ENCODE data around the gene ERICH2. TPM values are rescaled to one million over a fixed set of nuclear protein-coding genes. Genes with fewer than 3 reads are reported as not detected.

The ERICH2 gene
- total RNA-seq, 1 donor, result not detected

DNA sequence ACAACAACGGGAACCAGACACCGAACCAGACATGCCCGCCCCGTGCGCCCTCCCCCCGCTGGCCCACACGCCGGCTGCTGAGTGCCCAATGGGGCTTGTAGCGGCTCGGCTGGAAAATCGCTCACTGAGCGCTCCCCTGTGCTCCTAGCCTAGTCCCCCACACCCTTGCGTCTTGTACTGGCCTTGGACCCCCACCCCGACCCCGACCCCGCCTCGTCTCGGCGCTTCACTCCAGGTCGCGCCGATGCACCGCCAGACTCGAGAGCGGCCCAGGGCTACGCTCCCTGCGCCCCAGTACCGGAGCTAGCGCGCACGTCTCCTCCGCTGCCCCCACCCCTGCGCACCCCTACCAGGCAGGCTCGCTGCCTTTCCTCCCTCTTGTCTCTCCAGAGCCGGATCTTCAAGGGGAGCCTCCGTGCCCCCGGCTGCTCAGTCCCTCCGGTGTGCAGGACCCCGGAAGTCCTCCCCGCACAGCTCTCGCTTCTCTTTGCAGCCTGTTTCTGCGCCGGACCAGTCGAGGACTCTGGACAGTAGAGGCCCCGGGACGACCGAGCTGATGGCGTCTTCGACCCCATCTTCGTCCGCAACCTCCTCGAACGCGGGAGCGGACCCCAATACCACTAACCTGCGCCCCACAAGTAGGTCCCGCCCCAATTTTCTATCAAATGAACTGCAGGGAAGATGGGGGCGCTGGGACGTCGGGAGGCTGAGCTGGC, 48.0 kb downstream of the ERICH2 start:
- Histone ChIP-seq H3K9me3 (ENCODE audit: low read depth, low read length) (no peaks in the 10 kb centered on the region), H3K4me2 (ENCODE audit: insufficient read depth, low read length) (no peak overlapping the region), H3K27ac (ENCODE audit: low read depth, low read length) (no peak overlapping the region), H3K27me3 (ENCODE audit: insufficient read depth, low read length) (peaks cover 99% of the 10 kb centered on the region), H3K79me2 (ENCODE audit: insufficient read depth, low read length) (no peaks in the 10 kb centered on the region), H3K4me3 (ENCODE audit: insufficient read depth, low read length) (no peak overlapping the region), H2AFZ (ENCODE audit: low read length) (no peak overlapping the region), H4K20me1 (ENCODE audit: insufficient read depth, low read length) (no peaks in the 10 kb centered on the region), H3K4me1 (ENCODE audit: insufficient read depth, low read length) (no peaks in the 10 kb centered on the region), H3K36me3 (ENCODE audit: insufficient read depth, low read length) (no peaks in the 10 kb centered on the region)
- DNase-seq (ENCODE audit: insufficient read length, low spot score, missing footprints), result peak; percentile 66
- TF ChIP-seq, protein P1, sequence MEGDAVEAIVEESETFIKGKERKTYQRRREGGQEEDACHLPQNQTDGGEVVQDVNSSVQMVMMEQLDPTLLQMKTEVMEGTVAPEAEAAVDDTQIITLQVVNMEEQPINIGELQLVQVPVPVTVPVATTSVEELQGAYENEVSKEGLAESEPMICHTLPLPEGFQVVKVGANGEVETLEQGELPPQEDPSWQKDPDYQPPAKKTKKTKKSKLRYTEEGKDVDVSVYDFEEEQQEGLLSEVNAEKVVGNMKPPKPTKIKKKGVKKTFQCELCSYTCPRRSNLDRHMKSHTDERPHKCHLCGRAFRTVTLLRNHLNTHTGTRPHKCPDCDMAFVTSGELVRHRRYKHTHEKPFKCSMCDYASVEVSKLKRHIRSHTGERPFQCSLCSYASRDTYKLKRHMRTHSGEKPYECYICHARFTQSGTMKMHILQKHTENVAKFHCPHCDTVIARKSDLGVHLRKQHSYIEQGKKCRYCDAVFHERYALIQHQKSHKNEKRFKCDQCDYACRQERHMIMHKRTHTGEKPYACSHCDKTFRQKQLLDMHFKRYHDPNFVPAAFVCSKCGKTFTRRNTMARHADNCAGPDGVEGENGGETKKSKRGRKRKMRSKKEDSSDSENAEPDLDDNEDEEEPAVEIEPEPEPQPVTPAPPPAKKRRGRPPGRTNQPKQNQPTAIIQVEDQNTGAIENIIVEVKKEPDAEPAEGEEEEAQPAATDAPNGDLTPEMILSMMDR (IDR thresholded peaks at IDR 0.05; ENCODE audit: extremely low read depth, low read depth, low read length), result no peak

DNA sequence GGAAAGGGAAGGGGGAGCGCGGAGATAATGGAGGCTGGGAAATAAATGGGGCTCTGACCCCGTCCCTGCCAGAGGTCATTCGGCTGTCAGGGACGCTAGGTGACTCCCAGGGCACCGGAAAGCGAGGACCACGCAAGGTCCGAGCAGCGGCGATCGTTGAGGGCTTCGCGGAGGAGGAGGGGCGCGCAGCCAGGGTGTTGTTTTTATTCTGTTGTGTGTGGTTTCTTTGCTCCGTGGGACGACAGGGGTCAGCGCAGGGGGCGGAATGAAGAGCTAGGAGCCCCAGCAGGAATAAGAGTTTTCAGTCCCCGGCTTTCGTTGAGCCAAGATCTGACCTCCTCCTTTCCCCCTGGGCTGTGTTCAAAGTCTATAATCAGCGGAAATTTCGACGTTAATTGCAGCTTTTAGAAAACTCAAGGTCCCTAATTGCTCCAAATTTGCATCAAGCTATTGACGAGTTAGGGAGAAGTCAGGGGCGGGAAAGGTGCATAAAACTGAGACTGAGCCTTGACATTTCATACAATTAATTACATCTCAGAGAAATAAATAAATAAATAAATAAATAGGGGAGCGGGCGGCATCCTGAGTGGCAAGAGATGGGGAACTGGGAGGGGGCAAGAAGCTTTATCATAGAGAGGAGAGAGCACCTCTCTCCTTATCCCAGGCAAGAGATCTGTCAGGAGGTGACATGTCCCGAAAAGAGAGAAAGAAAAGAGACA, 48.7 kb downstream of the ERICH2 start:
- TF ChIP-seq, protein P1 (IDR thresholded peaks at IDR 0.05; ENCODE audit: extremely low read depth, low read depth, low read length), result no peak
- peak; percentile 56 for DNase-seq (ENCODE audit: insufficient read length, low spot score, missing footprints)
- Histone ChIP-seq H3K9me3 (ENCODE audit: low read depth, low read length) (no peaks in the 10 kb centered on the region), H3K27me3 (ENCODE audit: insufficient read depth, low read length) (peaks cover 98% of the 10 kb centered on the region), H3K79me2 (ENCODE audit: insufficient read depth, low read length) (no peaks in the 10 kb centered on the region), H3K27ac (ENCODE audit: low read depth, low read length) (no peak overlapping the region), H4K20me1 (ENCODE audit: insufficient read depth, low read length) (no peaks in the 10 kb centered on the region), H3K4me2 (ENCODE audit: insufficient read depth, low read length) (no peak overlapping the region), H3K36me3 (ENCODE audit: insufficient read depth, low read length) (no peaks in the 10 kb centered on the region), H3K4me1 (ENCODE audit: insufficient read depth, low read length) (no peaks in the 10 kb centered on the region), H3K4me3 (ENCODE audit: insufficient read depth, low read length) (no peak overlapping the region), H2AFZ (ENCODE audit: low read length) (no peak overlapping the region)

DNA sequence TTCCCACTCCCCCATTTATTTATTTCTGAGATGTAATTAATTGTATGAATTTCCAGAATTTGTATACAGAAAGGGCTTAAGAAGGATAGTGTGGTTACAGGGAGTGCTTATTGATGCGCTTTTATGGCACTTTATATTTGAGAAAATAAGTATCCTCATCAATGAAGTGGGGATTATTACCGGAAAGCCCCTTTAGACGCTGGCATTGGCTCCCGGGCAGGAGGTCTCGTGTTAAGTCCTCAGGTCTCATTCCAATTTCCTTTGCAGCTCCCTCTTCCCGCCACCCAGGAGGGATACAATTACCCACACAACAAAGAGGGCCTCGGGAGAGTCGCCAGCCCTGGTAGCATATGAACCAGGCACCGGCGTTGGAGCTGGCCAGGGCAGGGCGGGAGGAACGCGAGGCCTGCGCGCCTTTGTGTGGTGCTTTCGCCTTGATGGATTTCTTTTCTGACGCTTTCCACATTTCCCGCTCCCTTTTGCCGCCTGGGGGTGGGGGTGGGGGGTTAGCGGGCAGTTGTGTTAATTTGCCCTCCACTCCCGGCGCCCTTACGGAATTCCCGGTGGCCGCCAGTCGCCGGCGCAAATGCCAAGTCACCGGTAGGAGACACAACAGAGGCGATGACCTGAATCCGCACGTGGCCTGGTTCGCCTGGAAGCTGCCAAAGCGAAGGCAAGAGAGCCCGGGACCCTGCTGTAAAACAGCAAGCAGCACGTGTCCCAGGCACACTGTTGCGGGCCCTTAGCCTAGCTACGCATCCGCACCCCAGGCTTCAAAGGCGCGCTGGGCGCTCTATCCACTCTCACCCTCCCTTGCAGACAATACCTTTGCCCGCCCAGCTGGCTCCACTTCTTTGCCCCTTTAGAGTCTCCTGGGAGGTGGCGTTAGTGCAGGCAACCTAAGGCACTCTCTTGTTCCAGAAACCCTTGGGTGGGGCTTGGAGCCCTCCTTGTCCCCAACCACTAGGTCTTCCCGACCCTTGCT, 49.8 kb downstream of the ERICH2 start:
- H3K9me3 ChIP-seq (ENCODE audit: low read depth, low read length), result no peaks in the 10 kb centered on the region
- H3K27me3 ChIP-seq (ENCODE audit: insufficient read depth, low read length), result peaks cover 98% of the 10 kb centered on the region
- H3K4me1 ChIP-seq (ENCODE audit: insufficient read depth, low read length), result no peaks in the 10 kb centered on the region
- no peak overlapping the region for H3K4me2 ChIP-seq (ENCODE audit: insufficient read depth, low read length)
- H2AFZ ChIP-seq (ENCODE audit: low read length), result no peak overlapping the region
- peak; percentile 76 for DNase-seq (ENCODE audit: insufficient read length, low spot score, missing footprints)
- H3K36me3 ChIP-seq (ENCODE audit: insufficient read depth, low read length), result no peaks in the 10 kb centered on the region
- TF ChIP-seq, protein P1 (IDR thresholded peaks at IDR 0.05; ENCODE audit: extremely low read depth, low read depth, low read length), result no peak
- no peaks in the 10 kb centered on the region for H4K20me1 ChIP-seq (ENCODE audit: insufficient read depth, low read length)
- H3K79me2 ChIP-seq (ENCODE audit: insufficient read depth, low read length), result no peaks in the 10 kb centered on the region
- H3K4me3 ChIP-seq (ENCODE audit: insufficient read depth, low read length), result no peak overlapping the region
- H3K27ac ChIP-seq (ENCODE audit: low read depth, low read length), result no peak overlapping the region

Data from osteoblast (primary cell).